Measurements from ENCODE around the gene TMEM225B.

GRCh38 chr7:99563650-99564049 lies 34.4 kb upstream of the TMEM225B start:
- no peak for TF ChIP-seq CTCF (IDR thresholded peaks at IDR 0.05)
- no peak for TF ChIP-seq POLR2A (IDR thresholded peaks at IDR 0.05)
